GM21528 (cell line): ENCODE data around the gene CTNNBIP1.
A peak's percentile ranks its signal among the peaks of the same experiment; 100 is the strongest.

Experiments used
- ATAC-seq: cut with Tn5 transposase; IDR thresholded peaks from one replicate; pipeline ENCODE4 v1.9.1; 2021; ENCODE audit warnings: mild to moderate bottlenecking, moderate library complexity; ENCODE audit not compliant: unreplicated experiment, low FRiP score

The CTNNBIP1 gene

GRCh38 chr1:9838946-9839345, 71.1 kb downstream of the CTNNBIP1 start:
- ATAC-seq: no peak

DNA sequence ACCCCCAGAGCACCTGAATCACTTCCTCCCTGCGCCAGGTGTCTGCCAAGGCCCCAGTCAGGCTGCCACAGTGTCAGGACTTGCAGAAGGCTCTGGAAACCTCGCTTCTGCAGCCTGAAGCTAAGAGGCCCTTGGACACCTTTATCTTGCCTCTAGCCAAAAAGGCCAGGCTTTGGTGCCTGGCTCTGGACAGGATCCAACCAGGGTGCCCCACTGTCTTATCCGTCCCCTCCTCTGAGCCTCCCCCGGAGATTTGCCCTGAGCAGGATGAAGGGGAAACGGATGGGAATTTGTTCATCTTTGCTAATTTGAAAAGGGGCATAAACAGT, 73.5 kb downstream of the CTNNBIP1 start:
- no peak for ATAC-seq

DNA sequence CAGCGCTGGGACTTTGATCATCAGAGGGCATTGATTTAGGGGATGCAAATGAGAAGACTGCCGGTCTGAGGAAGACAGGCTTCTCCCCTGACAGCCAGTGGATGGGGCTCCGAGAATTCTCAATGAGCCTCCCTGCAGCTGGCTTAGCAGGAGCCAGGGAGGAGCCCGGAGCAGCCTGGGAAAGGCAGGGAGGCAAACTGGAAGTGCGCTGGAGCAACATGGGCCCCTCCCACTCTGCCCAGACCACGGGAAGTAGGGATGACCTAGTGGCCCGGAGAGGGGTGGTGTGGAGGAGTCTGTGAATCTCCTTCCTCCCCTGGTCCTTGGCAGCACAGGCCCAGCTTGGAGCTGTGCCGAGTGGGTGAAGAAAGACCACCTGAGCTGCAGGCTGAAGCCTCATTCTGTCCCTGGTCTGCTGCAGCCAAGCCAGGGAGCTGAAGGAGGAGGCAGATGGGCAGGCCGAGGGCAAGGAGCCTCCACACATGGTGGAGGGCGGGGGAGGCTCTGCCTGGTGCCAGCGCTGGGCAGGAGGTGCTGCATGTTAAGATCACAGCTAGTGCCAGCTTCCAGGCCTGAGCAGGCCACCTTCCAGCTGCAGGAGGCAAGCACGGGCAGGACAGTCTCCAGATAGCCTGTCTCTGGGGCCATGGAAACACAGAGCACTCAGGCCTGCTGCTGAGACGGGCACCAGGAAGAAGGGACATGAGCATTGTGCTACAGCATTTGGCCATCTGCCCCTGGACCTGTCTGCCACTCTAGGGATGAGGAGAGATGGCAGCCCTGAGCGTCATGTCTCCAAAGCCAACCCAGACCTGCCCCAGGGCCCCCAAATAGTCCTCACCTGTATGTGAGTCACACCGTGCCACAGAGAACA, 74.1 kb downstream of the CTNNBIP1 start:
- no peak for ATAC-seq

DNA sequence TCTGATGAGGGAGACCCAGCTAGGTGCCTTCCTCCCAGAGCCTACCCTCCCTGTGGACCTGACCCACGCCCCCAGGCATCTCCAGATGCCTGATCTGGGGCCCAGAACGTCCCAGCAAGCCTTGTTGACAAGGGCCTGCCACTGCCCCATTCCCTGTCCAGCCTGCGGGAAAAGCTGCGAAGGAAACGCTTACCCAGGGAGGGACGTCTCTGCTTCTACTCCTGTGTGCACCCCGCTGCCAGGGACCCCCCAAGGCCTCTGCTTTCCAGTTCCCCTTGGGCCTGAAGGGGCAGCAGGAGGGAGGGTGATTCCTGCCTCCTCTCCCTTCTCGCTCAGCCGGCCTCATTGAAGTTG, 74.7 kb downstream of the CTNNBIP1 start:
- ATAC-seq: no peak

- ATAC-seq: no peak
Measured at GRCh38 chr1:9833632-9834031, 76.4 kb downstream of the CTNNBIP1 start.

GRCh38 chr1:9827558-9828185, 82.4 kb downstream of the CTNNBIP1 start:
- ATAC-seq: no peak

GRCh38 chr1:9826616-9827015, 83.5 kb downstream of the CTNNBIP1 start:
- ATAC-seq: no peak

GRCh38 chr1:9826087-9826486, 84.0 kb downstream of the CTNNBIP1 start:
- ATAC-seq: no peak

DNA sequence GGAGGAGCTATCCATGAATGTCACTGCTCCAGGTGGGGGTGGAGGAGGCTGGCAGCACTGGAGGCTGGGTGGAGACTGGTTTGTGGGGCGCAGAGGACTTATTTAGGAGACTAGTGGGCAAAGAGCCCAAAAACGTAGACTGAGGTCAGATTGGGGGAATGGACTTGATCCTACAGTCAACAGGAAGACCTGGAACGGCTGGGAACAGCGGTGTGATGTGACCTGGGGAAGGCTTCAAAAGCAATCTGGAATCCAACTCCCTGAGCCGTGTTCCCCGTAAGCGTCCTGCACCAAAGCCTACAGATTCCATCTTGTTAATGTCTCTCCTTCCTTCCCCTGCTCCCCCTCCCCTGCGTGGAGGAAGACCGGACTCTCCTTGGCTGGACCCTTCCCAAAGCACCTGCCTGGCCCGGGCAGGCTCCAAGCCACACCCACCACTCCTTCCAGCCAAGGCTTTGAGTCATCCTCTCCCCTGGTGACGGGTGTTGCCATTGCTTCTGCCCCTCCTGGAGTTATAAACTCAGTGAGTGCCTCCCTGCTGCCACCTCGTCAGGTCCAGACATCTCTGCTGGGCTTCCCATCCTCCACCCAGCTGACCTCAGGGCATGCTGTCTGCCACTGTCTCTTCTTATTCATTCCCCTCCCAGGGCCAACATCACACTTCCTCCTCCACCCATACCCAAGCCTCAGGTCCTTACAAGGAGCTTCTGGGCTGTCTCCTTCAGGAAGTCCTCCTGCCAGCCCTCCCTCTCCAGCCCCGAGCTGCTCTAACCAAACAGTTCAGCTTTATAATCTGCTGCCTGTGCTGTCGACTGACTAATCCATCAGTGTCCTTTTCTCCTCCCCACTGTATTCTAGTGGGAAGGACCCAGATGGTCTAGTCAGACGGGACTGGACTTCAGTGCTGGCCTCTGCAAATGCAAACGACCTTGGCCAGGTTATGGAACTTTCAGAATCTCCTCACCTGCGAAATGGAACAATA, 84.7 kb downstream of the CTNNBIP1 start:
- ATAC-seq: no peak

- ATAC-seq: no peak
Measured at GRCh38 chr1:9824702-9825089, 85.4 kb downstream of the CTNNBIP1 start.

GRCh38 chr1:9823943-9824701, 85.9 kb downstream of the CTNNBIP1 start, which contains the start of gene CLSTN1:
CLSTN1 (minus strand) TSS chr1:9823965; CDS start chr1:9823733, 232 bp downstream.
- peak; percentile 53 for ATAC-seq

- peak; percentile 16 for ATAC-seq
Measured at GRCh38 chr1:9823693-9823942, 86.5 kb downstream of the CTNNBIP1 start.

DNA sequence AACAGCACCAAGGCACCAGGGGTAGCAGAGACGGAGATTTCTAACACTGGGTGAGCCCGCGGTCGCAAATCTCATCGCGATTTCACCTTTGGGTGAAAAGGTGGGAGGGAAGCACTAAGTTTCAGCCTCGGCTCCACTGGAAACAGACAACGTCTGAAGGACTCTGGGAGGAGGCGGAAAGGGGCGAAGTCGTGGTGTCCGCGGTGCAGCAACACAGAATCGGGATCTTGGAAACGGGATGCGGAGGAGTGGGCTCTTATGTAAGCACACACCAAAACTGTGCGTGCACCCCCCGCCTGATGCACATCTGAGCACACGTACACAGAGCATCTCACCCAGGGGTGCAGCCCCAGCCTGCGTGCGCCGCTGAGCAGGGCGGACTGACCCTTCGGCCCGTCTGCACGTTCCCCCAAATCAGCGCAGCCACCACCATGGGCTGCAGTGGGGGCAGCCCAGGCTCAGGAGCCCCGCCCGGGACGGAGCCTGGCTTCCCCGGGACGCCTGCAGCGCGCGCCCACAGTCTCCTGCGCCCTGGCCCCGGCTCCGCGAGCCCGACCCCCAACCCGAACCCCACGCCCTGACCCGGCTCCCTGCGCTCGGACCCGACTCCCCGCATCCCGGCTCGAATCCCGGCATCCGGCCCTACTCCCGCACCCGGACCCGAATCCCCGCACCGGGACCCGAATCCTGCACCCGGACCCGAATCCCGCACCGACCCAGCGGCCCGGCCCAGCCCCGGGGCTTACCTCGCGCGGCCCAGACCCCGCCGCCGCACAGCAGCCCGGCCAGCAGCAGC, 87.0 kb downstream of the CTNNBIP1 start:
- peak; percentile 9 for ATAC-seq

- ATAC-seq: no peak
Measured at GRCh38 chr1:9822490-9822889, 87.6 kb downstream of the CTNNBIP1 start.

- no peak for ATAC-seq
Measured at GRCh38 chr1:9821710-9822109, 88.4 kb downstream of the CTNNBIP1 start.

DNA sequence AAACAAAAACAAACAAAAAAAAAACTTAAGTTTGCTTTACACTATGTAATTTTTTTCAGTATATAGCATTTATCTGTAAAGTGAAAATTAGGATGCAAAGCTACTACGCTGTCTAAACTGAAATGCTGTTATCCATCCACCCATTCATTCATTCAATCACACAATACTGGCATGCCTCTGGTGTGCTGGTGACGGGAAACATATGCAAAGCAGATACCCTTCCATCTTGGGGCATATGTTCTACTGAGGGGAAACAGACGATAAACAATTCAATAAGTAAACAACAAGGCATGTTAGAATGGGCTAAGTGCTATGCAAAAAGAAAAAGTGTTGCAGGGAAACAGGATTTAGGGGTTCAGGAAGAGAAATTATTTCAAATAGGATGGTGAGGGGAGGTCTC, 89.5 kb downstream of the CTNNBIP1 start:
- no peak for ATAC-seq

- ATAC-seq: no peak
Measured at GRCh38 chr1:9817734-9818133, 92.3 kb downstream of the CTNNBIP1 start.

DNA sequence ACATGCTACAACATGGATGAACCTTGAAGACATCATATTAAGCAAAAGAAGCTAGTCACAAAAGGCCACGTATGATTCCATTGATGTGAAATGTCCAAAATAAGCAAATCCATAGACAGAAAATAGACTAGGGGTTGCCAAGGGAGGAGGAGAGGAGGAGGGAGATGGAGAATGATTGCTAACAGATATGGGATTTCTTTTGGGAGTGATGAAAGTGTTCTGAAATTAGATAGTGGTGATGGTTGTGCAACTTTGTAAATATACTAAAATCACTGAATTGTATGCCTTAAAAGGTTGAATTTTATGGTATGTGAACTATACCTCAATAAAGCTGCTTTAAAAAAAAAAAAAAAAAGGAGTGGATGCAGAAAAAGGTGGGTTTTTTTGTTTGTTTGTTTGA, 93.9 kb downstream of the CTNNBIP1 start:
- ATAC-seq: no peak

- no peak for ATAC-seq
Measured at GRCh38 chr1:9815150-9815549, 94.9 kb downstream of the CTNNBIP1 start.

GRCh38 chr1:9814619-9815018, 95.5 kb downstream of the CTNNBIP1 start:
- ATAC-seq: no peak
